Measurements from ENCODE around the gene DIAPH2. TPM values are rescaled to one million over a fixed set of nuclear protein-coding genes. Genes with fewer than 3 reads are reported as not detected.

Gene DIAPH2
- total RNA-seq, 1 donor from 2014 or later, result 37.6 TPM

- no peak for DNase-seq
Measured at GRCh38 chrX:97060020-97060419, 375.4 kb downstream of the DIAPH2 start.

- DNase-seq, result peak; percentile 7
Measured at GRCh38 chrX:97065066-97065465, 380.4 kb downstream of the DIAPH2 start.

- DNase-seq, result no peak
Measured at GRCh38 chrX:97065973-97066372, 381.3 kb downstream of the DIAPH2 start.

- no peak for DNase-seq
Measured at GRCh38 chrX:97066381-97066780, 381.7 kb downstream of the DIAPH2 start.

GRCh38 chrX:97070346-97070745 is 385.7 kb downstream of the DIAPH2 start:
- DNase-seq, result no peak

GRCh38 chrX:97074400-97074799 is 389.8 kb downstream of the DIAPH2 start:
- DNase-seq, result no peak

- no peak for DNase-seq
Measured at GRCh38 chrX:97089116-97089515, 404.5 kb downstream of the DIAPH2 start.

- no peak for DNase-seq
Measured at GRCh38 chrX:97096385-97096784, 411.7 kb downstream of the DIAPH2 start.

GRCh38 chrX:97102938-97103337 is 418.3 kb downstream of the DIAPH2 start:
- DNase-seq, result no peak

DNA sequence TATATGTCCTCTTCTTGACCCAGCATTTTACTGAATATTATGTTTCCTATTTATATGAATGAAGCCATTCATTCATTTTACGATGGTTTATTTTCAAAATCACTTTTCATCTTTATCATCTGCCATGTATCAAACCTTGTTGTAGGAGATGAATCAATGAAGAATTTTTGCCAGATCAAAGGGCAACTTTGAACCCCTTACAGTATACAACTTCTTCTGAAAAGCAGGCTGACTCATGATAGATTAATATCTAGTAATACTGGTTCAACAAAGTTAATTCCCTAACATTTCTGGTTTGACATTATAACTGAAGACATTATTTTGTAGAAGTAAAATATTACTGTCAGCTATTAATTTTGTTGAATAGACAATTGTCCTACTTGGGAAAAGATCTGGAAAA is 425.1 kb downstream of the DIAPH2 start:
- no peak for DNase-seq

DNA sequence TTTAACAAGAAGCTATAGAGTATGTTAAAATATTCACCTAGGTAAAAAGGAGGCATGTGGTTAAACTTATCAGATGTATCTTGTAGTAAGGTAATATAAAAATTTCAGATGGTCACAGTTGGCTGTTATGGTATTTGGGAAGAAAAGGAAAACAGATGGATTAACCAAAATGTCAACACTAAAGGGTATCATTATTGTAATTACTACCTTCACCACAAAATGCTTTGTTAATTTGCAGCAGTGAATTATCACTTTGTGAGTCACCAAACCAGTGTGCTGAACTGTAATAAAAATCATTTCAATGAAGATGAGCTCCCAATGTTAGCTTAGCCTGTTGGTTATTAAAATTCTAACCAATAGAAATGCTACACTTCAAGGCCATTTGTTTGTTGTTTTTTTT is 432.9 kb downstream of the DIAPH2 start:
- DNase-seq, result no peak

GRCh38 chrX:97119474-97120109 is 434.9 kb downstream of the DIAPH2 start:
- DNase-seq, result no peak

DNA sequence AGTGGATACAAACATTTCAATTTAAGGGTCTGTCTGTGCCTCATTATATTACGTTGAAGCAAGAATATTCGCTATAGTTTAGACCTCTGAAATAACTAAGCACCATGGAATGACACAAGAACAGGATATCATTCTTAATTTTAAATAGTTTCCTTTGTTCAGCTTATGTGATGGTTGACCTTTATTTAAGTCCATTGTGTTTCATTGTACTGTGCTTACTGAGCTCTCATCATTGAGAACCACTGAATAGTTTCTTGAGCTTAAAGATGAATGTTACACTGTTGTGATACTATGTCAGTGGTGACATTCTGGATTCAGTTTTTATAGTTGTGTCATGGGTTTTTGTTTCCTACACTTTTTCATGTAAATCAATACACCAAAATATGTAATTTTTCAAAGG is 438.4 kb downstream of the DIAPH2 start:
- peak; percentile 15 for DNase-seq

DNA sequence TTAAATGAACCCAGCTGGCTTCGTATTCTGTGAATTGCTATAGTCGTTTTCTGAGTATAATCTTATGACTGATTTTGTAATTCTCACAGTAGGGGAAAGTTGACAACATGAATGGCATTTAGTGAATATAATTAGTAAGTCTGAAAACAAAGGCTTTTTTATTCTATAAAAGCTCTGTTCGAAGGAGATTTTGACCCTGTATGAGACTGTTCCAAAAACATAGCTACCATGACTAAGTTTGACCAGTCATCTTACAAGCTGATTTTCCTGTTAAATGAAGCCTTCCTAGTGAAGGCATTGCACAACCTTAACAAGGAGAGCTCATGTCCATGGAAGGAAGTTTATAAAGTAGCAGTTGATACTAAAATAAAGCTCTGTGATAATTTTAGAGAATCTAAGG is 441.4 kb downstream of the DIAPH2 start:
- no peak for DNase-seq

DNA sequence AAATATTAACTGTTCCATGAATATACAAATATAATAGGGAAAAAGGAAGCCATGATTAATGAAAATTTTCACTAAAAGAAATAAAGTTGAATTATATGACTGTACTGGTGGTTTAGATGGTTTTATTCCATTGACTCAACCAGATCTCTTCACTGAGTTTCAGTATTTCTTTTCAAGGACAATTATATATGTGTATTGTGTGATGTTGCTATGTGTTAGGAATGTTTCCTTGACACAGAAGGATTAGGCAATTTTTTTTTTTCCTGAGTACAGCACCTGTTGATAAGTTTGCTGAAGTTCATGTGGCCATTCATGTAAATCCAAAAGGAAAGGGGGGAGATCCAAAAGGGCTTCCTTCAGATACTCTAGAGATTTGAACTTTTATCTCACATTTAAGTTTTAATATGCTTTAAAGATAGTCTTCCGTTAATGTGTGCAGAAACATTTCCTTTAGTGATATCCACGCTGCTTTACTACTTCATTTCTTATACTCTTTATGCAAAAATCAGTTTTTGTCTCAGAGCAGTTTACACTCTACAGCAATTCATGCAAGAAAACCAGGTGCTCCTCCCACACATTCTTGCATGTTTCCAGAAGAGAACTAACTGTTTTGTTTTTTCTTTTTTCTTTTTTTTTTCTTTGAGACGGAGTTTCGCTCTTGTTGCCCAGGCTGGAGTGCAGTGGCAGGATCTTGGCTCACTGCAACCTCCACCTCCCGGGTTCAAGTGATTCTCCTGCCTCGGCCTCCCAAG is 448.2 kb downstream of the DIAPH2 start:
- no peak for DNase-seq

GRCh38 chrX:97145934-97146333 is 461.3 kb downstream of the DIAPH2 start:
- no peak for DNase-seq

- DNase-seq, result no peak
Measured at GRCh38 chrX:97155816-97156215, 471.2 kb downstream of the DIAPH2 start.

GRCh38 chrX:97158269-97158668 is 473.6 kb downstream of the DIAPH2 start:
- DNase-seq, result no peak

- DNase-seq, result no peak
Measured at GRCh38 chrX:97159916-97160800, 475.5 kb downstream of the DIAPH2 start.

- DNase-seq, result no peak
Measured at GRCh38 chrX:97167333-97167732, 482.7 kb downstream of the DIAPH2 start.

GRCh38 chrX:97168646-97169045 is 484.0 kb downstream of the DIAPH2 start:
- no peak for DNase-seq

DNA sequence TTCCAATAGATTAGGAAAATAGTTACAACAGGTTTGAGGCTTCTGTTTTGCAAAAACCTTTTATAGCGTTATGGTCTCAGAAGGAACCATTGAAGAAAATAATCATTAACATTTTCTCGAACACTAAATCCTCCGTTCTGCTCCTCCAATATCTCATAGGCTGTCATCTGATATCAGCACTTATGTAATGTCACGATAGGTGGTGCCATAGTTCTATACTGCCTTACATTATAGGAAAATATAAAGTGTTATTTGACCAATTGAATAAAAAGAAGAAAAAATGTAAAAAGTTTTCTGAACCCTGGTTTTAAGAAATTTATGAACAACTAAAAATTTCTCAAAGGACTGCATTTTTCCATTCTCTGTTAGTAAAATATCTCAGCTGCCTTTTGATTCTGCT is 490.5 kb downstream of the DIAPH2 start:
- DNase-seq, result no peak

- DNase-seq, result no peak
Measured at GRCh38 chrX:97189668-97190067, 505.0 kb downstream of the DIAPH2 start.

DNA sequence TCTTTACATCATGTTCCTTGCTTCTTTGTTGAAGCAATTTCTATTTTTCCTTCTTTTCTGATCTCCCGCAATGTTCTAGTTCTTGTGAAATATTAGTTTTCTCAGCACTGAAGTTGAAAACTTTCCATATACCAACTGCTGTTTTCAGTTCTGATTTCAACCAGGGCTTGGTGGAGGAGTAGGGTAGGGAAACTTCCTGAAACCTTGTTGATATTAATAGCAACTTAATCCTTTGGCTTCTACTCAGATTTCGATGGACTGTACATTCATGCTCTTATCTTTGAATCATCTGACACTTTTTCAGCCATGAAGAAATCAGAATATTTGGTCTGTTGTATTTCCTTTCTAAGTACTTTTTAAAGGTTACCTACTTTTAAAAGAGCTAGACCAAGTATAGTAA is 514.9 kb downstream of the DIAPH2 start:
- no peak for DNase-seq
